PC-9 (cell line): Measurements from ENCODE around the gene MED13L.

Source experiments
- CTCF ChIP-seq: fragments of 200-600 bp; sonication (generic); conservative IDR thresholded peaks from 2 replicates; pipeline ENCODE4 v1.6.1; 2017; ENCODE audit warnings: mixed run types, antibody characterized with exemption, mild to moderate bottlenecking, moderate library complexity
- EZH2 ChIP-seq: fragments of 200-600 bp; sonication (generic); IDR thresholded peaks from 2 replicates; pipeline ENCODE4 v1.8.0; 2017; ENCODE audit warnings: antibody characterized with exemption, low read depth

- no peak for TF ChIP-seq CTCF
- no peak for TF ChIP-seq EZH2
Measured at GRCh38 chr12:116204169-116204568, 73.3 kb downstream of the MED13L start.
